ENCODE measurements around the gene C19orf25.
A peak's percentile ranks its signal among the peaks of the same experiment; 100 is the strongest.
"Not testable (repeated sequence)": the region's sequence is repeated elsewhere in the genome, so short reads cannot be mapped to it uniquely, and the experiment has no call there.

Gene C19orf25

GRCh38 chr19:1441677-1442438 is 37.2 kb downstream of the C19orf25 start:
- DNase-seq = no peak
- intact Hi-C loops (cut with DNase I) = loop anchor here (5.0 kb wide), 1 partner anchor 35 kb away; the partner anchor contains the start of gene DAZAP1

- no peak for DNase-seq
Measured at GRCh38 chr19:1441022-1441426, 38.0 kb downstream of the C19orf25 start.

GRCh38 chr19:1440418-1440801 is 38.6 kb downstream of the C19orf25 start:
- intact Hi-C loops (cut with DNase I) = loop anchor here (5.0 kb wide), 1 partner anchor 33 kb away; the partner anchor contains the start of gene DAZAP1
- DNase-seq = no peak

More at GRCh38 chr19:1441022-1441426, 38.0 kb downstream of the C19orf25 start:
- intact Hi-C loops (cut with DNase I) = loop anchor here (5.0 kb wide), 1 partner anchor 34 kb away; the partner anchor contains the start of gene DAZAP1

- DNase-seq = not testable (repeated sequence)
- intact Hi-C loops (cut with DNase I) = loop anchor here (5.0 kb wide), 1 partner anchor 32 kb away; the partner anchor contains the start of gene DAZAP1
Measured at GRCh38 chr19:1439525-1440417, 39.2 kb downstream of the C19orf25 start.

- DNase-seq = no peak
- intact Hi-C loops (cut with DNase I) = no loop called here
Measured at GRCh38 chr19:1438933-1439354, 40.1 kb downstream of the C19orf25 start.

GRCh38 chr19:1438035-1438932 is 40.7 kb downstream of the C19orf25 start, which contains the start of gene RPS15:
TSS of gene RPS15 (plus strand) at chr19:1438396. CDS start at chr19:1438426, 30 bp downstream.
- DNase-seq = peak; percentile 82 to 98 (median 95)
- intact Hi-C loops (cut with DNase I) = no loop called here

GRCh38 chr19:1437609-1438008 is 41.4 kb downstream of the C19orf25 start:
- DNase-seq = no peak
- intact Hi-C loops (cut with DNase I) = no loop called here

GRCh38 chr19:1435378-1435989 is 43.5 kb downstream of the C19orf25 start:
- DNase-seq = no peak
- intact Hi-C loops (cut with DNase I) = no loop called here

GRCh38 chr19:1434577-1435060 is 44.4 kb downstream of the C19orf25 start:
- DNase-seq = no peak
- intact Hi-C loops (cut with DNase I) = no loop called here

- no peak for DNase-seq
- intact Hi-C loops (cut with DNase I) = no loop called here
Measured at GRCh38 chr19:1434040-1434366, 45.0 kb downstream of the C19orf25 start.

GRCh38 chr19:1433119-1434039 is 45.6 kb downstream of the C19orf25 start:
- DNase-seq = no peak
- intact Hi-C loops (cut with DNase I) = no loop called here

- no peak for DNase-seq
- intact Hi-C loops (cut with DNase I) = no loop called here
Measured at GRCh38 chr19:1432507-1432887, 46.5 kb downstream of the C19orf25 start.

- DNase-seq = no peak
- intact Hi-C loops (cut with DNase I) = no loop called here
Measured at GRCh38 chr19:1431759-1432506, 47.1 kb downstream of the C19orf25 start.

GRCh38 chr19:1430246-1430645 is 48.8 kb downstream of the C19orf25 start:
- intact Hi-C loops (cut with DNase I) = no loop called here
- DNase-seq = no peak

- DNase-seq = no peak
- intact Hi-C loops (cut with DNase I) = no loop called here
Measured at GRCh38 chr19:1429750-1430149, 49.3 kb downstream of the C19orf25 start.

GRCh38 chr19:1428738-1429391 is 50.1 kb downstream of the C19orf25 start:
- no peak for DNase-seq
- intact Hi-C loops (cut with DNase I) = no loop called here
